PC-9 (cell line): ENCODE data around the gene TNS1. TPM values are rescaled to one million over a fixed set of nuclear protein-coding genes. Genes with fewer than 3 reads are reported as not detected.

ENCODE experiments used
- BruUV-seq: library from RNA; stranded (reverse); fragments of 400-500 nt; replicated peaks from 2 replicates; lab custom pipeline; 2021; lab: Mats Ljungman, UMichigan
- CTCF ChIA-PET: fragments of 300-600 bp; sonication (Branson Sonifier 250); formaldehyde crosslinking; loops from one replicate; lab custom pipeline; 2022; ENCODE audit warnings: antibody characterized with exemption; lab: Charles Lee
- POLR2A ChIA-PET: fragments of 300-600 bp; sonication (Branson Sonifier 250); formaldehyde crosslinking; loops from one replicate; lab custom pipeline; 2022; ENCODE audit warnings: antibody characterized with exemption; ENCODE audit not compliant: unreplicated experiment; lab: Charles Lee
- DNase-seq, 2 experiments: peaks; one replicate each; pipeline versions ENCODE4 v3.0.0 to v3.0.0-alpha.2; 2015 to 2022; ENCODE audit warnings: mixed read lengths in 1 of 2
- H2AFZ ChIP-seq: fragments of 200-600 bp; sonication (generic); 2 replicates; pipeline ENCODE4 v1.8.1; 2017; ENCODE audit warnings: antibody characterized with exemption
- H3F3A ChIP-seq: fragments of 200-600 bp; sonication (generic); 2 replicates; pipeline ENCODE4 v1.8.1; 2017; ENCODE audit warnings: antibody characterized with exemption, mild to moderate bottlenecking, low read depth; ENCODE audit not compliant: insufficient read depth
- H3K27ac ChIP-seq: fragments of 200-600 bp; sonication (generic); 2 replicates; pipeline ENCODE4 v1.6.1; 2016; ENCODE audit warnings: mixed run types
- H3K27me3 ChIP-seq: fragments of 200-600 bp; sonication (generic); 2 replicates; pipeline ENCODE4 v1.6.1; 2016; ENCODE audit warnings: low read depth, mixed run types; ENCODE audit not compliant: insufficient read depth
- H3K36me3 ChIP-seq: fragments of 200-600 bp; sonication (generic); 2 replicates; pipeline ENCODE4 v1.6.1; 2016; ENCODE audit warnings: low read depth, mixed run types
- H3K4me1 ChIP-seq: fragments of 200-600 bp; sonication (generic); replicated peaks from 2 replicates; pipeline ENCODE4 v1.6.1; 2016; ENCODE audit warnings: mixed run types; ENCODE audit not compliant: insufficient read depth
- H3K4me2 ChIP-seq: fragments of 200-600 bp; sonication (generic); 2 replicates; pipeline ENCODE4 v1.6.1; 2017; ENCODE audit warnings: mixed run types
- H3K4me3 ChIP-seq: fragments of 200-600 bp; sonication (generic); 2 replicates; pipeline ENCODE4 v1.6.1; 2016; ENCODE audit warnings: mixed run types
- H3K79me2 ChIP-seq: fragments of 200-600 bp; sonication (generic); 2 replicates; pipeline ENCODE4 v1.6.1; 2017; ENCODE audit warnings: low read depth, mixed run types
- H3K9me2 ChIP-seq: fragments of 200-600 bp; sonication (generic); 2 replicates; pipeline ENCODE4 v1.8.1; 2017; ENCODE audit warnings: mild to moderate bottlenecking; ENCODE audit not compliant: insufficient read depth
- H3K9me3 ChIP-seq: fragments of 200-600 bp; sonication (generic); 2 replicates; pipeline ENCODE4 v1.8.1; 2016; ENCODE audit warnings: low read depth; ENCODE audit not compliant: insufficient read depth
- H4K20me1 ChIP-seq: fragments of 200-600 bp; sonication (generic); 2 replicates; pipeline ENCODE4 v1.8.1; 2017; ENCODE audit not compliant: insufficient read depth
- CTCF ChIP-seq: fragments of 200-600 bp; sonication (generic); conservative IDR thresholded peaks from 2 replicates; pipeline ENCODE4 v1.6.1; 2017; ENCODE audit warnings: mixed run types, antibody characterized with exemption, mild to moderate bottlenecking, moderate library complexity
- EZH2 ChIP-seq: fragments of 200-600 bp; sonication (generic); IDR thresholded peaks from 2 replicates; pipeline ENCODE4 v1.8.0; 2017; ENCODE audit warnings: antibody characterized with exemption, low read depth
- intact Hi-C: fragments of 100-400 bp; cut with micrococcal nuclease; formaldehyde crosslinking; loops from one replicate; pipeline ENCODE4 v1.10.0; 2022; ENCODE audit not compliant: unreplicated experiment
- total RNA-seq: library from RNA; stranded (reverse); gene quantifications from 2 replicates; pipeline ENCODE4 v1.2.3, GENCODE V29; 2021

The TNS1 gene
- total RNA-seq, 1 experiment from 2014 or later, result 5.5 TPM

GRCh38 chr2:217988014-217988839 is 14.6 kb downstream of the TNS1 start:
- no peak overlapping the region; the same call in 1 of the 2 replicates for H3K4me3 ChIP-seq
- H3K4me2 ChIP-seq, result peak overlapping the region; percentile 67
- H3K36me3 ChIP-seq, result no peaks in the 10 kb centered on the region
- ChIA-PET CTCF (interaction anchor here (0.6 to 1.0 kb wide), 6 partner anchors 8 to 202 kb away, joined by 3 to 4 read pairs (median 3); no protein-coding TSS in a partner anchor), POLR2A (no interaction called here)
- intact Hi-C loops, result loop anchor here (1.0 kb wide), 5 partner anchors 44 to 203 kb away; no protein-coding TSS in a partner anchor
- H3K9me3 ChIP-seq, result no peaks in the 10 kb centered on the region
- no peaks in the 10 kb centered on the region for H3K9me2 ChIP-seq
- BruUV-seq, result no TSS peak
- peaks cover 18% of the 10 kb centered on the region for H3K4me1 ChIP-seq
- peaks cover 11% of the 10 kb centered on the region; the same call in 1 of the 2 replicates for H3F3A ChIP-seq
- H4K20me1 ChIP-seq, result no peaks in the 10 kb centered on the region
- H3K79me2 ChIP-seq, result no peaks in the 10 kb centered on the region
- DNase-seq, result peak; percentile 90 to 93
- no peaks in the 10 kb centered on the region for H3K27me3 ChIP-seq
- TF ChIP-seq CTCF (peak; percentile 86), EZH2 (no peak)
- H2AFZ ChIP-seq, result no peak overlapping the region
- peak overlapping the region; percentile 79 for H3K27ac ChIP-seq

GRCh38 chr2:217987391-217987790 is 15.4 kb downstream of the TNS1 start:
- Histone ChIP-seq H3K9me3 (no peaks in the 10 kb centered on the region), H3K36me3 (no peaks in the 10 kb centered on the region), H3K4me3 (no peak overlapping the region), H3K27ac (no peak overlapping the region), H4K20me1 (no peaks in the 10 kb centered on the region), H3F3A (peaks cover 4% of the 10 kb centered on the region; the same call in 1 of the 2 replicates), H2AFZ (no peak overlapping the region), H3K4me1 (peaks cover 14% of the 10 kb centered on the region), H3K27me3 (no peaks in the 10 kb centered on the region), H3K79me2 (no peaks in the 10 kb centered on the region), H3K4me2 (peak overlapping the region; percentile 6; the same call in 1 of the 2 replicates), H3K9me2 (no peaks in the 10 kb centered on the region)
- TF ChIP-seq EZH2 (no peak), CTCF (no peak)
- no TSS peak for BruUV-seq
- CTCF ChIA-PET, result interaction anchor here (0.6 to 1.0 kb wide), 5 partner anchors 9 to 201 kb away, joined by 3 to 4 read pairs (median 3); no protein-coding TSS in a partner anchor
- intact Hi-C loops, result no loop called here
- DNase-seq, result no peak
- POLR2A ChIA-PET, result no interaction called here

GRCh38 chr2:217986256-217986961 is 16.4 kb downstream of the TNS1 start:
- no peak overlapping the region for H3K4me2 ChIP-seq
- no peak overlapping the region for H3K27ac ChIP-seq
- no TSS peak for BruUV-seq
- H3K4me3 ChIP-seq, result no peak overlapping the region
- H3K79me2 ChIP-seq, result no peaks in the 10 kb centered on the region
- H3K27me3 ChIP-seq, result no peaks in the 10 kb centered on the region
- H3K9me2 ChIP-seq, result no peaks in the 10 kb centered on the region
- peaks cover 4% of the 10 kb centered on the region; the same call in 1 of the 2 replicates for H3F3A ChIP-seq
- intact Hi-C loops, result no loop called here
- H3K36me3 ChIP-seq, result no peaks in the 10 kb centered on the region
- CTCF ChIA-PET, result no interaction called here
- no peak for DNase-seq
- POLR2A ChIA-PET, result no interaction called here
- no peaks in the 10 kb centered on the region for H3K9me3 ChIP-seq
- TF ChIP-seq CTCF (no peak), EZH2 (no peak)
- H2AFZ ChIP-seq, result no peak overlapping the region
- peaks cover 14% of the 10 kb centered on the region for H3K4me1 ChIP-seq
- no peaks in the 10 kb centered on the region for H4K20me1 ChIP-seq
